BE2C (cell line): Measurements from ENCODE around the gene PRX.
A peak's percentile ranks its signal among the peaks of the same experiment; 100 is the strongest.

Source experiments
- DNase-seq: peaks from one replicate; pipeline ENCODE4 v3.0.0-alpha.2; 2020
- H3K27me3 ChIP-seq: fragments of 250-450 bp; sonication (Bioruptor Pico); 2 replicates; pipeline ENCODE4 v1.5.1; 2020; ENCODE audit warnings: mild to moderate bottlenecking
- H3K36me3 ChIP-seq: fragments of 250-450 bp; sonication (Bioruptor Pico); 2 replicates; pipeline ENCODE4 v1.5.1; 2020; ENCODE audit warnings: mild to moderate bottlenecking
- H3K4me1 ChIP-seq: fragments of 250-450 bp; sonication (Bioruptor Pico); 2 replicates; pipeline ENCODE4 v1.5.1; 2020
- H3K4me3 ChIP-seq: 2 replicates; pipeline ENCODE4 v1.5.1; 2011; ENCODE audit warnings: low read depth, low read length
- H3K9me3 ChIP-seq: fragments of 250-450 bp; sonication (Bioruptor Pico); 2 replicates; pipeline ENCODE4 v1.5.1; 2020
- CTCF ChIP-seq: IDR thresholded peaks from 2 replicates; pipeline ENCODE4 v1.5.1; 2012; ENCODE audit warnings: mild to moderate bottlenecking, low read depth, low read length

Gene PRX

GRCh38 chr19:40369797-40370196 lies 43.4 kb downstream of the PRX start:
- H3K9me3 ChIP-seq, result no peaks in the 10 kb centered on the region
- no peak for DNase-seq
- no peak overlapping the region for H3K4me3 ChIP-seq
- H3K27me3 ChIP-seq, result no peaks in the 10 kb centered on the region
- H3K36me3 ChIP-seq, result peaks cover 29% of the 10 kb centered on the region
- no peak for TF ChIP-seq CTCF
- peaks cover 12% of the 10 kb centered on the region for H3K4me1 ChIP-seq

DNA sequence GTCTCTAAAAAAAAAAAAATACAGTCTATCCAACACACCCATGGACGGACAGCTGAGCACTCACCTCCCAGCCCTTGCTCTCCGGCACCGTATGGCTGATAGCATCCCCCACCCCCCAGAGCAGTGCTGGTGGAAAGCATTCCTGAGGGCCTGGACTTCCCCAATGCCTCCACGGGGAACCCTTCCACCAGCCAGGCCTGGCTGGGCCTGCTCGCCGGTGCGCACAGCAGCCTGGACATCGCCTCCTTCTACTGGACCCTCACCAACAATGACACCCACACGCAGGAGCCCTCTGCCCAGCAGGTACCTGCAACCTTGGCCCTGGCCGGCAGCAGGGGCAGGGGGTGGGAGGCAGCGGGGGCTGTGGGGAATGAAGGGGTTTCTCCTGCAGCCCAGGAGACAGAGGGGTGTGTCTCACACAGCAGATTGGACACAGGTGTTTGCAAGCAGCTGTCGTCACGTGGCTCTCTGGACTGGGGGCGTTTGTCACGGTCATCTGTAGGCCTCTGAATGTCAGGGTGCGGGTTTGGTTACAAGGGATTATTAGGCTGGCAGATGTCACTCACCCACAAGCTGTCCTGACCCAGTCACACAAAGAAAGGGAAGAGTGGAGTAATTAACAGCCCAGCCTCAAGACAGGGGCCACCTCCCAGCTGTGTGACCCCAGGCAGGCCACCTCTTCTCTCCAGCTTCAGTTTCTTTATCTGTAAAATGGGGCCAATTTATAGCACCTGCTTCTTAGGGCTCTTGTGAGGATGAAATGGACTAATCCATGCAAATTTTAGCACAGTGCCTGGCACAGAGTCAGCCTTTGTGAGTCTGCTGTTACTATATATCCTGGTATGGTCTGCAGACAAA lies 45.4 kb downstream of the PRX start:
- DNase-seq, result no peak
- no peaks in the 10 kb centered on the region for H3K9me3 ChIP-seq
- H3K36me3 ChIP-seq, result peaks cover 24% of the 10 kb centered on the region
- H3K27me3 ChIP-seq, result no peaks in the 10 kb centered on the region
- TF ChIP-seq CTCF, result no peak
- no peak overlapping the region for H3K4me3 ChIP-seq
- H3K4me1 ChIP-seq, result peaks cover 12% of the 10 kb centered on the region

GRCh38 chr19:40366697-40367561 lies 46.2 kb downstream of the PRX start:
- peaks cover 12% of the 10 kb centered on the region for H3K4me1 ChIP-seq
- DNase-seq, result peak; percentile 80
- H3K27me3 ChIP-seq, result no peaks in the 10 kb centered on the region
- peak; percentile 41 for TF ChIP-seq CTCF
- H3K9me3 ChIP-seq, result no peaks in the 10 kb centered on the region
- H3K36me3 ChIP-seq, result peaks cover 21% of the 10 kb centered on the region
- peak overlapping the region; percentile 53 for H3K4me3 ChIP-seq

- peak; percentile 91 for DNase-seq
- H3K4me1 ChIP-seq, result peaks cover 12% of the 10 kb centered on the region
- H3K36me3 ChIP-seq, result peaks cover 16% of the 10 kb centered on the region
- no peak for TF ChIP-seq CTCF
- no peaks in the 10 kb centered on the region for H3K27me3 ChIP-seq
- peak overlapping the region; percentile 53 for H3K4me3 ChIP-seq
- no peaks in the 10 kb centered on the region for H3K9me3 ChIP-seq
These were observed 47.4 kb downstream of the PRX start for GRCh38 chr19:40365613-40366401.

DNA sequence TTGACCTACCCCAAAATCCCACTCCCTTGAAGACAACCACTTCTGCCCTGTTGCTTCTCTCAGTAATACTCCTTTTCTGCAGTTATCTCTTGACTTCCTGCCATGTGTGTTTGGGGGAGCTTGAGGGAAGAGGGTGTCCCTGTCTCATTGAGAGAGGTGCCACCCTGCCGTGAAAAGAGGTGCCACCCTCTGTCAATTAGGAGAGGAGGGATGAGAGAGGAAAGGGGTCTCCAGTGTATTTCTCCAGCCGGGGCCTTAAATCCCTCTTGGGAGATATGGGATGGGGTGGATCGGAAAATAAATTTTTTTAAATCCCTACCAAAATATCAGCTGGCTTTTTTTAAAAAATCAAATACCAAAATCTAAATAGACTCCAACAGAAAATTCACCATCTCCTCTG lies 48.2 kb downstream of the PRX start:
- DNase-seq, result no peak
- H3K4me3 ChIP-seq, result peak overlapping the region; percentile 53
- H3K9me3 ChIP-seq, result no peaks in the 10 kb centered on the region
- H3K36me3 ChIP-seq, result peaks cover 15% of the 10 kb centered on the region
- no peaks in the 10 kb centered on the region for H3K27me3 ChIP-seq
- TF ChIP-seq CTCF, result no peak
- H3K4me1 ChIP-seq, result peaks cover 9% of the 10 kb centered on the region
